Epithelial cell of esophagus (primary cell): Measurements from ENCODE around the gene MYZAP.
A peak's percentile ranks its signal among the peaks of the same experiment; 100 is the strongest.

Experiments used
- DNase-seq: peaks from one replicate; pipeline ENCODE4 v3.0.0; 2010; ENCODE audit warnings: low read depth
- H3K4me3 ChIP-seq: 2 replicates; pipeline ENCODE4 v1.5.1; 2011; ENCODE audit warnings: mild to moderate bottlenecking, low read length, control low read depth
- CTCF ChIP-seq: IDR thresholded peaks from 2 replicates; pipeline ENCODE4 v1.5.1; 2011; ENCODE audit warnings: low read depth, mild to moderate bottlenecking, low read length, control low read depth, inconsistent platforms; ENCODE audit not compliant: insufficient read depth; ENCODE audit errors: missing control alignments

The MYZAP gene

GRCh38 chr15:57580866-57581265, 10.8 kb upstream of the MYZAP start:
- no peak for TF ChIP-seq CTCF
- DNase-seq: no peak
- H3K4me3 ChIP-seq: no peak overlapping the region

GRCh38 chr15:57582090-57582489, 9.6 kb upstream of the MYZAP start:
- TF ChIP-seq CTCF: no peak
- DNase-seq: no peak
- H3K4me3 ChIP-seq: no peak overlapping the region

DNA sequence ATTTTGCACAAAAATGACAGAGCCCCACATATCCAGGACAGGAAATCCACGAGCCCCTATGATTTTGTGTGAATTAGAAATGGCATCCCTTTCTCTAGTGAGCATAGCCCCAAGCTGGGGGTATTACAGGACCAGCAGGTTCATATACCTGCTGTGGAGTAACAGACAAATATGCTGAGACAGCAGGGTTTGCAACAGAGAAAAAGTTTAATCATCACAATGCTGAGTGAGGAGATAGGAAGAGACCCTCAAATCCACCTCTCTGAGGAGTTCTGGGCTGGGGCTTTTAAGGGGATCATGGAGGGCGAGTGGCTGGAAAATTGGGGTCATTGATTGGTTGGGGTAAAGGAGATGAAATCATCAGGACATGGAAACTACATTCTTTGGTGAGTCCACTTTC, 8.4 kb upstream of the MYZAP start:
- DNase-seq: no peak
- TF ChIP-seq CTCF: no peak
- no peak overlapping the region for H3K4me3 ChIP-seq

GRCh38 chr15:57583720-57584119, 8.0 kb upstream of the MYZAP start:
- TF ChIP-seq CTCF: no peak
- DNase-seq: no peak

DNA sequence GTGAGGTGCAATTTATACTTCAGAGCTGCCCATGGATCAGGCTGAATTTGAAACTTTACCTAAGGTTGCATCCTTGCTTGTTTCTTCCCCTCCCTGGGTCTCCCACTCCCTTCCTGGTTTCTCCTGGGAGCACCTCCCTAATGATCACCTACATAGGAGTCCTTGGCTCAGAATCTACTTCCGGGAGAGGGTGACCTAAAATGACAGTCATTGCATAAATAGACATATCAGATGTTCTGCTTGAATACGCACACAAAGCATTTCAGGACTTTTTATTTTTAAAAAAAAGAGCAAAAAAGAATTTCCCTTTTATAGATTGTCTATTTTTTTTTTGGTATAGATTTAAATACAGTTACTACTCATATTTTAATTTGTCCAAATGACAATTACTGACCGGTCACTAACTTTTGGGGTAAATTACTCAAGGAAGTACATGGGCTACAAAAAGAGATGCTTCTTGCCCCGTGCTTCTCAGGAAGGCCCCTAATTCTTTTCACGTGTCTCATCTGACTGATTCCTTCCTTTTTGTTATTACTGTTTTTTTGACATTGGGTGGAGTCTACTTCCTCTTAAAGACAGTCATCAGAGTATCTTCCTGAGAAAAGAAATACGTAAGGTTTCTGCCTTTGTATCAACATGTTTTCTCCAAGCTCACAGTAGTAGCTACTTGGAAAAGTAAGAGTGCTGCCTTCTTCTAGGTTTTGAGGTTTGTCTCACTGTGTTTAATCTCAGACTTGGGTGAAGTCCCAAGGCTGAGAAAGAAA, 4.9 kb upstream of the MYZAP start:
- H3K4me3 ChIP-seq: no peak overlapping the region
- TF ChIP-seq CTCF: no peak
- DNase-seq: peak; percentile 68

More at GRCh38 chr15:57583720-57584119, 8.0 kb upstream of the MYZAP start:
- H3K4me3 ChIP-seq: no peak overlapping the region

GRCh38 chr15:57589281-57589680, 2.4 kb upstream of the MYZAP start:
- DNase-seq: no peak
- no peak overlapping the region for H3K4me3 ChIP-seq
- no peak for TF ChIP-seq CTCF

DNA sequence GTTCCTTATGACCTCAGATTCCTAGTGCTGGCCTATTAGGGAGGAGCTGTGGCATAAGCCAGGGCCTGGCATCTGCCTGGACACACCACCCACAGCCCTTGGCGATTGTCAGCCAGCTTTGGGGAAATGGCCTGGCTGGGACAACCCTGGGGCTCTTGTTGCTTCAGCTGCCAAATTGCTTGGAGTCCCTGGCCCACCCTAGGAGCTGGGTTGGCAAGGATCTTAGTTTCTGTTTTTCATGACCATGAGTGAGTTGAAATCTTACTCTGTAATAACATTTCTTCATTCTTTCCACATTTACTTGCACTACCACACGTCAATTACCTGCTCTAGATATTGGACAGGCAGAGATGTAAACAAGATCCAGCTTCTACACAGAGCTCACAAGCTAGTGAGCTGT, 1.9 kb upstream of the MYZAP start:
- no peak overlapping the region for H3K4me3 ChIP-seq
- DNase-seq: no peak
- TF ChIP-seq CTCF: no peak
